Measurements from ENCODE around the gene RSRP1. TPM values are rescaled to one million over a fixed set of nuclear protein-coding genes. Genes with fewer than 3 reads are reported as not detected.
A peak's percentile ranks its signal among the peaks of the same experiment; 100 is the strongest.

Gene RSRP1
- total RNA-seq, 1 donor from 2014 or later = 155 TPM

DNA sequence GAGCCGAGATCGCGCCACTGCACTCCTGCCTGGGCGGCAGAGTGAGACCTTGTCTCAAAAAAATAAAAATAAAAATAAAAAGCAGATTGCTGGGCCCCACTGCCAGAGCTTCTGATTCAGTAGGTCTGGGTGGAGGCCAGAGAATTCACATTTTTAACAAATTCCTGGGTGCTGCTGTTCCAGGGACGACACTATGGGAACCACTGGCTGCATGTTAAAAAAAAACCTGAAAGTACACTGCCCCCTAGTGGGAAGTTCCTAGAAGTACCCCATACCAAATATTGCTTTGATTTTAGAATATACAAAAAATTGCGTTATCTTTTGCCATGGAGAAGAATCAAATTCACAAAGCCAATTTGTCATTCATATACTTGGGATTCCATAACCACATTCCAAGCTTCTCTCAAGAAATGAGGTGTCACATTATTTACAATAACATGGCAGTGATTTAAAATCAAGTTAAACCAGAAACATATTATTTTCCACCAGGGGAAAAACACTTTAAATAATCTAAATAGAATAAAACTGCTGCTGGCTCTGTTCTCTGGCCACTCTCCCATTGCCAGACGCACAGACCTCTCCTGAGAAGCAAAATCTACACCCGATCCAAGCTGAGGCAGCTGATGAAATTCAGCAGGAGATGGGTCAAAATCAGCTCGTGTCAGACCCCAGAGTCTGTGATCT lies 42.3 kb downstream of the RSRP1 start:
- intact Hi-C loops (cut with DNase I) = no loop called here
- Histone ChIP-seq H3K27ac (no peak overlapping the region), H3K4me1 (no peaks in the 10 kb centered on the region), H3K4me3 (no peak overlapping the region), H3K9me3 (no peaks in the 10 kb centered on the region), H3K27me3 (no peaks in the 10 kb centered on the region), H3K36me3 (no peaks in the 10 kb centered on the region)
- TF ChIP-seq, protein P1, sequence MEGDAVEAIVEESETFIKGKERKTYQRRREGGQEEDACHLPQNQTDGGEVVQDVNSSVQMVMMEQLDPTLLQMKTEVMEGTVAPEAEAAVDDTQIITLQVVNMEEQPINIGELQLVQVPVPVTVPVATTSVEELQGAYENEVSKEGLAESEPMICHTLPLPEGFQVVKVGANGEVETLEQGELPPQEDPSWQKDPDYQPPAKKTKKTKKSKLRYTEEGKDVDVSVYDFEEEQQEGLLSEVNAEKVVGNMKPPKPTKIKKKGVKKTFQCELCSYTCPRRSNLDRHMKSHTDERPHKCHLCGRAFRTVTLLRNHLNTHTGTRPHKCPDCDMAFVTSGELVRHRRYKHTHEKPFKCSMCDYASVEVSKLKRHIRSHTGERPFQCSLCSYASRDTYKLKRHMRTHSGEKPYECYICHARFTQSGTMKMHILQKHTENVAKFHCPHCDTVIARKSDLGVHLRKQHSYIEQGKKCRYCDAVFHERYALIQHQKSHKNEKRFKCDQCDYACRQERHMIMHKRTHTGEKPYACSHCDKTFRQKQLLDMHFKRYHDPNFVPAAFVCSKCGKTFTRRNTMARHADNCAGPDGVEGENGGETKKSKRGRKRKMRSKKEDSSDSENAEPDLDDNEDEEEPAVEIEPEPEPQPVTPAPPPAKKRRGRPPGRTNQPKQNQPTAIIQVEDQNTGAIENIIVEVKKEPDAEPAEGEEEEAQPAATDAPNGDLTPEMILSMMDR (IDR thresholded peaks at IDR 0.05) = peak; percentile 82
- peak; percentile 31 for DNase-seq
- peak; percentile 80 for ATAC-seq

DNA sequence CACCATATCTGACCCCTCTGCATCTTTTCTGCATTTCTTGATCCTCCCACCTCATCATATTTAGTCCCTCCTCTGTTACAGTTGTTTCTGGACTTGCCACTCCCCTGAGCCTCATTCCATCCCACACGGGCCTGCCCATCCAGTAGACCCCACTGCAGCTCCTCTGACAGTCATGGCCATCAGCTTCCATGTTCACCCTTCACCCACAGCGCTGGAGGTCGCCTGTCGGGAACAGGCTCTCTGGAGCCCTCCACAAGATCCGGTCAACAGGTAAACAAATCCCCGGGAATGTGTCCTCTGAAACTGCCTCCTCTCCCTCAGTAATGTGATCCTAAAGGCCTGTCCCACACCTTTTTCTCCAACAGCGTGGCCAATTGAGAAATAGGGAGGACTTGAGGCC lies 46.2 kb downstream of the RSRP1 start:
- Histone ChIP-seq H3K9me3 (no peaks in the 10 kb centered on the region), H3K36me3 (no peaks in the 10 kb centered on the region), H3K4me3 (no peak overlapping the region), H3K27ac (no peak overlapping the region), H3K4me1 (no peaks in the 10 kb centered on the region), H3K27me3 (no peaks in the 10 kb centered on the region)
- no peak for DNase-seq
- intact Hi-C loops (cut with DNase I) = no loop called here
- TF ChIP-seq, protein P1 (IDR thresholded peaks at IDR 0.05) = no peak
- ATAC-seq = no peak

DNA sequence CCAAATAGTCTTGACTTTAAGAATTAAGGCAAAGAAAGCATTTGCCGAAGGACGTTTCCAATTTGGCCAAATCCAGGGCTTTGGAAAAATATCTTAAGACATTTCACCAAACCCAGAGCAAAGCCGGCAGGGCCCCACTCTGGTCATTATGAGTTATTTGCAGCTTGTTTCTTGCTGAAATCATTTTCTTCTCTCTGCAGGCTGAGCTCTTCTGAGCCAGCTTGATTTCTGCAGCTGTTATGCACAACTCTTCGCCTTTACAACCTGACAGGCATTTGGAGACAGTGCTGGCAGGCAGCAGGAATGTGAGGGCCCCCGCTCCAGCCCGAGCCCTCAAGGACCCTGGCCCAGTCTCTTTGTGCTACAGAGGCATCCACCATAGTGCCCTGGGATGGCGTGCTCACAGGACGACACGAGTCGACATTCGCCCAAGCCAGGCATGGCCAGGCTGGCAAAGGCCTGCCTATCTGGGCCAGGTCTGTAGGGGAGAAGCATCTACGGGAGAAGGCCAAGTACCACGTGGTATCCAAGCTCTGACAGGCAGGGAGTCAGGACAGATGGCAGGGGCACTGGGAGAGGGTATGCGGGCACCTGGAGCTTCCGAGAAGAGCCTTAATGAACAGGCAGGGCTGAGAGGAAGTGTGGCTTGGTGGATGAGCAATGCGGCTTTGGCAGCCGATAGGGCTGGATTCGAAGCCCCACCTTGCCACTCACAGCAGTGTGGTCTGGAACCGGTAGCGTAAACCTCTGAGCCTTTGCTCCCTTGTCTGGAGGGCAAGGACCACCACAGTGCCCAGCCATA lies 47.2 kb downstream of the RSRP1 start:
- TF ChIP-seq, protein P1 (IDR thresholded peaks at IDR 0.05) = no peak
- no peak for DNase-seq
- Histone ChIP-seq H3K27me3 (no peaks in the 10 kb centered on the region), H3K4me3 (no peak overlapping the region), H3K4me1 (no peaks in the 10 kb centered on the region), H3K36me3 (no peaks in the 10 kb centered on the region), H3K27ac (no peak overlapping the region), H3K9me3 (no peaks in the 10 kb centered on the region)
- peak; percentile 8 for ATAC-seq
- intact Hi-C loops (cut with DNase I) = loop anchor here (10.0 kb wide), 1 partner anchor 345 kb away; no protein-coding TSS in a partner anchor

DNA sequence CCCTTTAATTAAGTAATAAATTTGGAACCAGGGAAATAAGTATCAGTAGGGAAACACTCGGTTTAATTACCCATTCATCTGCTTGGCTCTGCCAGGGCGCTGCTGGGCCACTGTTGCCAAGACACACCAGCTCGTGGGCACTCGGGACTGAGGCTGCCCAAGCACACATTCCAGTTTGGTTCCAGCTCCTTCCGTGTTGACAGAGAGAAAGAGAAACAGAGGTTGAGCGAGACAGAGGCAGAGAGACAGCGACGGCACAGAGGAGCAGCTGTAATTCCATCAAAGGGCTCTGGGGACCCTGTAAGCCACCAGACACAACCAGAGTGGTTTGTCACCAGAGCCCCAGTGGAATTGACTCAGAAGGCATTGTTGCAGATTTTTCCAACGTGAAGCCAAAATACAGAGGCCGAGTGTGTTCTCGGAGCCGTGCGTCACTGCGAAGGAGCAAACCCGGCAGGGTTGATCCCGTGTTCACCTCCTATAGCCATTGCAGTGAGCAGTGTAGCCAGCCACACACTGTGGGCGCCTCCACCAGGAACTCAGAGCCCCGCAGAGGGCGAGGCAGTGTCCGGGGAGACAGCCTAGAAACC lies 48.5 kb downstream of the RSRP1 start:
- no peaks in the 10 kb centered on the region for H3K9me3 ChIP-seq
- H3K36me3 ChIP-seq = no peaks in the 10 kb centered on the region
- no peak overlapping the region for H3K27ac ChIP-seq
- TF ChIP-seq, protein P1 (IDR thresholded peaks at IDR 0.05) = no peak
- no peak for DNase-seq
- ATAC-seq = no peak
- H3K27me3 ChIP-seq = no peaks in the 10 kb centered on the region
- no peak overlapping the region for H3K4me3 ChIP-seq
- intact Hi-C loops (cut with DNase I) = loop anchor here (10.0 kb wide), 1 partner anchor 344 kb away; no protein-coding TSS in a partner anchor
- H3K4me1 ChIP-seq = no peaks in the 10 kb centered on the region

DNA sequence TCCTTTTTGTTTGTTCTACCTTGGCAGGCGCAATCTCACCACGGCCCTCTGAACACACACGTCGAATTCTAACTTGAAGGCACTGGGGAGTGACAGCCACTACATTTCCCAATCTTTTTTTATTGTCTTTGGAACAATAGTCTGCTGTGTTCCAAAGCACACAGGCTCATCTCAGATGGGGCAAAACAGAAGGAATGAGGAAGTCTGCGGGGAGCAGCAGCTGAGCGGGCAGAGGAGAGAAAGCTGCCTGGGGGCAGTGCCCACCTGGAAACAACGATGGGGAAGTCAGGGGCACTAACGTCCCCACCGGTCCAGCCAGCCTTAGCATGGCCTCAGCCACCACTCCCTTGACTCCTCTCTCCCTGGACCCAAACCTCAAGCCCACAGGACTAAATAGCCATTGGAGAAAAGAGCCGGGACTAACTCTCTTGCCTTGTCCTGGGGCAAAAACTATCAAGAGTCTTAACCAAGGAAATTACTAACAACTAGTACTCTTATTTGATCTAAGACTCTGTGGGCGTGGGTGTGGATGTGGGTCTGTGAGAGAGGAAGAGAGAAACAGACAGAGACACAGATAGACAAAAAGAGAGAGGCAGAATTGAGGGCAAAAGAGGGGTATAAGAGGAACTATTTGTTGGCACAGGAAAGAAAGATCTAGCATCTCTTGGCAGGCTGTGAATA lies 49.1 kb downstream of the RSRP1 start:
- H3K27ac ChIP-seq = no peak overlapping the region
- ATAC-seq = no peak
- H3K27me3 ChIP-seq = no peaks in the 10 kb centered on the region
- no peaks in the 10 kb centered on the region for H3K4me1 ChIP-seq
- no peak for DNase-seq
- H3K36me3 ChIP-seq = no peaks in the 10 kb centered on the region
- TF ChIP-seq, protein P1 (IDR thresholded peaks at IDR 0.05) = no peak
- intact Hi-C loops (cut with DNase I) = loop anchor here (10.0 kb wide), 1 partner anchor 343 kb away; no protein-coding TSS in a partner anchor
- no peaks in the 10 kb centered on the region for H3K9me3 ChIP-seq
- H3K4me3 ChIP-seq = no peak overlapping the region

Measured in upper lobe of right lung (tissue), 1 donor.